GM18907 (cell line): Measurements from ENCODE around the gene KRT25.

Source experiments
- ATAC-seq: cut with Tn5 transposase; IDR thresholded peaks from one replicate; pipeline ENCODE4 v1.9.1; 2021; ENCODE audit warnings: mild to moderate bottlenecking, moderate library complexity; ENCODE audit not compliant: unreplicated experiment

Gene KRT25, protein sequence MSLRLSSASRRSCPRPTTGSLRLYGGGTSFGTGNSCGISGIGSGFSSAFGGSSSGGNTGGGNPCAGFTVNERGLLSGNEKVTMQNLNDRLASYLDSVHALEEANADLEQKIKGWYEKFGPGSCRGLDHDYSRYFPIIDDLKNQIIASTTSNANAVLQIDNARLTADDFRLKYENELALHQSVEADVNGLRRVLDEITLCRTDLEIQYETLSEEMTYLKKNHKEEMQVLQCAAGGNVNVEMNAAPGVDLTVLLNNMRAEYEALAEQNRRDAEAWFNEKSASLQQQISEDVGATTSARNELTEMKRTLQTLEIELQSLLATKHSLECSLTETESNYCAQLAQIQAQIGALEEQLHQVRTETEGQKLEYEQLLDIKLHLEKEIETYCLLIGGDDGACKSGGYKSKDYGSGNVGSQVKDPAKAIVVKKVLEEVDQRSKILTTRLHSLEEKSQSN

DNA sequence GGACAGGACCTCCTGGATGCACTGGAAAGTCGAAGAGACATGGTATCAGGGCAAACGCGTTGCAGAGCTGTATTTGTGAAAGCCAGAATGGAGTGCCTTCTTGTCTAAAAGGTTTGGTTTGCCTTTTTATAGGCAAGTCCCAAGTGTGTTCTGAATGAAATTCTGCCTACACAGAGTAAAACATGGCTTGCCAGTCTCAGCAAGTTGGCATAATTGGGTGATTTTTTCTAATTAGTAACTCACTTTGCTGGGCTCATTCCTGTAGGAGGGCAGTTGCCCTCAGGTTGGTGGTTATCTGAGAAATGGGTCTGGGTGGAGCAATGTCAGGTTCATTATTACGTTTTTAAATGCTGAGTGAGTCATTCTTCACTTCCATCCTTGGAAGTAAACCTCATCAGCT is at the start of gene KRT25:
TSS of gene KRT25 (minus strand) at position 101 of the 400 bp plus-strand sequence. CDS start at position 41, 60 bp downstream.
- no peak for ATAC-seq

DNA sequence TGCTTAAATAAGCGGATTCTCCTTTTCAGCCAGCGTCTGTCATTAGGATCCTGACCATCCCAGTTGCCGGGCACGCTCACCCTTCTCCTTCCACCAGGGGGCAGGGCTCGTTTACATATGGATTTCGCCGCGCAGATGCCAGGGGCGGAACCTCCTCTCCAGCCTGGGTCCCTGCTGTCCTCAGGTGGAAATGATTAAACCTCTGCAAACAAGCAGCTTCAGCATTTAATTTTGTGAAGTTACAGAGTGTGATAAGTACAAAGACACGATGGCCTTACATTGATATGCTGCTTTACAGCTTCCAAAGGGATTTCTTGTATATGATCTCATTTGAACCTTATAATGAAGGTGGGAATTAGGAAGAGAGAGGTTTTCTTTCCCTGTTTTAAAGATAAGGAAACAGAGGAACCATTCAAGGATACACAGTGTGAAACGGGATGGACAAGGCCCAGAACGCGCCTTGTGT is 48.5 kb upstream of the KRT25 start:
- ATAC-seq, result peak; percentile 59

DNA sequence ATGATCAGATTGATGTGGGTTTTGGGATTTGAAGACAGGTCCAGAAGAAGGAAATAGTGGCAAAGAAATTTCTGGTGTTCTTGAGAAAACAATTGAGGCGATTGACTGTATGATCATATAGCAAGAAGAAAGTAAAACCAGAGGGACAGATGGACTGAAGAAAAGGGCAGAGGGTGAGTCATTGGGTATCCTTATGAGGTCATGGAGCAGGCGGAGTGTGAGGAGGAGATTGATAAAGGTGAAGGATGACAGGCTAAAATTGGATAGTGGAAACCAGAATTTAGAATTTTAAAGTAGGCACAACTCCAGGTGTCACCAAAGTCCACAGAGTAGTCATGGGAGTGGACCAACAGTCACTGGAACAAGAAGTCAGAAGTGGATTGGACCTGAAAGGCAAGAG is 46.0 kb upstream of the KRT25 start:
- no peak for ATAC-seq

DNA sequence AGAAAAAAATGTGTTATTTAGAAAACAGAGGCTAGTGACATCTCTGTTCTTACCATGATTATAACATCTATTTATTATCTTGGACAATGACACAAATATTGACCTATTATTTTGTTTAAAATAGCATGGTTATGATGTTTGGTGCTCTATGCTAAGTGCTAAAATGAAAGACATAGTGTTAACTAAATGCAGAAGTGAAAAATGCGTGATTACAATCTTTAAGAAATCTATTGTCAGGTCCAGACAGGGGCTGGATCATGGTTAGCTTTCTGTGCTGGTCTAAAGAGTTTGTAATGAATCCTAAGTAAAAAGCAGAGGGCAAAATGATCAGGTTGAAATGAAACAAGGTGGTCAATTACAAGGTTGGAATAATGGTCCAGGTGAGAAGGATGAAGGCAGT is 45.2 kb upstream of the KRT25 start:
- no peak for ATAC-seq

DNA sequence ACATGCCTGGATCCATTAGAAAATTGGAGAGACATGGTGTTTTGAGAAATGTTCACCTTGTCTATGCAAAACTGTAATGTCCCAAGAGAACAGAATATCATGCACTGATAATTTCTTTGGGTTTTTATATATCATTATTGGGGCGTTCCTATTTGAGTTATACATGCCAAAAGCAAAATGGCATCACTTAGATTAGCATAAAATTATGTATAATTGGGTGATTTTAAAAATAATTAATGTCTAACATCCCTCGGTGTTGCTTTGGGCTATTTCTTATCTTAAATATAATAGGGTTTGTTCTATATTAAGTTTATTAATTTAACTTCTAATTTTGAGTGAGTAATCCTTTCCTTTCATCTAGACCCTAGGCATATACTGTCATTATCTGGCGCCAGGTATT is 44.7 kb upstream of the KRT25 start, which contains the start of gene KRT28:
TSS of gene KRT28 (minus strand) at position 101 of the 400 bp plus-strand sequence. CDS start at position 35, 66 bp downstream.
- no peak for ATAC-seq

DNA sequence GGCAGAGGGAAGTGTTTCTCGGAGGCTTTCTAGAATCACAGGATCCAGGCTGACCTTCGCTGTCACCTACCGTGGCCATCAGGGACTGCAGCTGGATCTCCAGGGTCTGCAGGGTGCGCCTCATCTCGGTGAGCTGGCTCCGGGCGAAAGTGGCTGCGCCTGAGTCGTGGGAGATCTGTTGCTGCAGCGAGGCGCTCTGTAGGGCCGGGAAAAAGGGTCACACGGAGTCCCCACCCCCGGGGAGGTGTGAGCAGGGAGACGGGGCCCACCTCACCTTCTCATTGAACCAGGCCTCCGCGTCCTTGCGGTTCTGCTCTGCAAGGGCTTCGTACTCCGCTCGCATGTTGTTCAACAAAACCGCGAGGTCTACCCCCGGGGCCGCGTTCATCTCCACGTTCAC is 41.7 kb upstream of the KRT25 start:
- no peak for ATAC-seq

DNA sequence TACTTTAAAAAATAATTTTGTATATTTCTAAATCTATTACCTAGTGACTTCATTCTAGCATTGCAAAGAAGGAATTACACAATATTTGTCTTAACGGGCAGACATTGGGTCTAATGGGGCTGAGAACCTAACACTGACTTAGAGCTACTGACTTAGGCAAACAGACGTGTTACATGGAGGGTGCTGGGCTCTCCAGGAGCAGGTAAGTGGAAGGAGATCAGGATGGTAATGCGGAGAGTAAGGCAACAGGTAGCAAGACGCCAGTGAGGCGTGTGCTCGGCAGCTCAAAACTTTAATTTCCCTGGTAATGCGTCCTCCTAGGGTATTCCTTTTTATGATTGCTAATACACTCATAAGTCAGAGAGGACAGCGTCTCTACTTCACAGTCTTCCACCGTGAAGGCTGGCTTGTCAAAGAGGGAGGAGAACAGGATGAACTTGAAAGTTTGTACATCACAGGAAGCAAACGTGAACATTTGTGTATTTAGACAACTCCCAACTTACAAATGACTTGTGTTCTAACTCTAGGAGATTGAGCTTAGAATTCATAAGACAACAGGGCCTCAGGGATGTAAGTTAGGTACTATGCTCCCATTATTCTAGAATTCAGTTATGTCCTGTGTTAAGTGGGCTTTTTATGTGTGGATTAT is 40.0 kb upstream of the KRT25 start:
- ATAC-seq, result no peak

DNA sequence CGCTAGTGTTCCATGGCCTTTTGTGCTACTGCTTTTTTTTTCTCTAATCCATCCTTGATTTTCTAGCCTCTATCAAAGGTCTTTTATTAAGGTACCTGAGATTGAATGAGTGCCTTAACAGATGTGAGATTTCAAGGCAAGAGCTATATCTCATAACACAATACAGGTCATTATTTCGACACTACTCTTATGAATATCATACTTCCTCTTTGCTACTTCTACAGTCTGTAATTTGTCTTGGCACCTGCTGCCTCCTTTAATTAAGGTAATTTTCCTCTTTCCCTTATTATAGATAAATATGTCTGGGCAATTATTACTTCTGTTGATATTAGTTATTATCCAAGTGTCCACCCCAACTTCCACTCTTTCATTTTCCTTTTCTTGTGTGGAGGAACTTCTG is 39.3 kb upstream of the KRT25 start:
- ATAC-seq, result no peak

DNA sequence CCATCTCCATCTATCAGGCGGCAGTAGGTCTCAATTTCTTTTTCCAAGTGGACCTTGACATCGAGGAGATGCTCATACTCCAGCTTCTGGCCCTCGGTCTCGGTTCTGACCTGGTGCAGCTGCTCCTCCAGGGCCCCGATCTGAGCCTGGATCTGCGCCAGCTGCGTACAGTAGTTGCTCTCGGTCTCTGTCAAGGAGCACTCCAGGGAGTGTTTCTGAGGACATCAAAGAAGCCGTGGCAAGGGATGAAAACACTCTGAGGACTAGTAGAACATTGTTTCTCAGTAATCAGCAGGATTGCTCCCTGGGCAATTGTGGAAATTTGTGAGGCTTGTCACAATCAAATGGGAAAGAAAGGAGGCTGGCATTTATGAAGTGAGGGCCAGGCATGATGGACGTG is 38.7 kb upstream of the KRT25 start:
- ATAC-seq, result no peak

DNA sequence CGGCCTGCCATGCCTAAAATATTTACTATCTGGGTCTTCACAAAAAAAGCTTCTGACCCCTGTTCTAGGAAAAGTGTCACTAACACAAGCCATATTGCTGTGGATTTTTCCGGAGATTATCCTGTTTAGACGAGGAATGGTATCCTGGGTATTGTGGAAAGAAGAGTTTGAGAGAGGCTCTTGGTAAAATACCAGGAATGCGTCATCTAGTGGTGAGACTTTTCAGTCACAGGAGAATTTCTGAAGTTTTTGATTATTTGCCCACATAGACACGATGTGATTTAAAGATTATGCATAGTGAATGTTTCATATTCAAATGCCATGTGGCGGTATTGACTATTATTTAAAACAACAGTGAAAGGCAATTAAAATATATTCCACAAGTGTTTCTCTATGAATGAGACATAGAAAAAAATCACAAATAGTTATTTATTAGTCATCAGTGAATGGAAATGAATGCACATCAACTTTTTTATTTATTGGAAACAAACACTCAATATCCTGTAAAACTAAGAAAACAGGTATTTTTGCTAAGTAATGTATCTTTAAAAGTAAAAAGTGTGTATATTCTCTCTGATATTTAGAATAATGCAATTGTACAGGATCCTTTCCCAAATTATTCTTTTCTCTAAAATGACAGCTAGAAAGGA is 36.8 kb upstream of the KRT25 start:
- no peak for ATAC-seq

DNA sequence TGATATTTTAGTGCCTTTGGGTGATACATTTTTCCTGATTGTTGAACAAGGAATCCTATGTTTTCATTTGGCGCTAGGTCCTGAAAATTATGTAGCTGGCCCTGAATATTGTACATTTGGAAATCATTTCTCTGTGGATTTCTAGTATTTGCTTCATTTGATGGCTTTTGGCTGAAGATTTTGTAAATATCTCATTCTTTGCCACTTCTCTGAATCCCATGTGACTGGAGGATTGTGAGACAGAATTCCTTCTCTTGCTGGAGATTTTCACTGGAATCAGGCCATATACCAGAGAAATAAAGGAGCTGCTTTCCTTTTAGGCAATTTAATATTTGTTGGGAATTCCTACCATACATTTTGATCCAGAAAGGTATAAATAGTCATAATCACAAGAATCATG is 36.0 kb upstream of the KRT25 start:
- no peak for ATAC-seq

DNA sequence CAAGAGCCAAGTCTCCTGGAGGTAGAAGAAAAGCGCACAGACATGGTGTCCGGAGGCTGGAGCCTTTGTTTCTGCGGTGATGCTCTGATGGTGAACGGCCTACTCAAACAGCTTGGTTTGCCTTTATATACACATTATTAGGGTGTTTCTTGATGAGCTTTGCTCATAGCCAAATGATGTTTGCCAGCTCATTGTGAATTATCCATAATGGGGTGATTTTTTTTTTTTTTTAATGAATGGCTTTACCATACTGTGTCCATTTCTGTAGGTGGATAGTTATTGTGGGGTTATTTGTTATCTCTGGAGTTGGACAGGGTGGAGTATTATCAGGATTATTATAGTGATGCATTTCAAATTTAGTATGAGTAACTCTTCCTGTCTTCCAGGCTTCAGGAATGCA is 27.3 kb upstream of the KRT25 start, which contains the start of gene KRT27:
TSS of gene KRT27 (minus strand) at position 101 of the 400 bp plus-strand sequence. CDS start at position 44, 57 bp downstream.
- no peak for ATAC-seq

DNA sequence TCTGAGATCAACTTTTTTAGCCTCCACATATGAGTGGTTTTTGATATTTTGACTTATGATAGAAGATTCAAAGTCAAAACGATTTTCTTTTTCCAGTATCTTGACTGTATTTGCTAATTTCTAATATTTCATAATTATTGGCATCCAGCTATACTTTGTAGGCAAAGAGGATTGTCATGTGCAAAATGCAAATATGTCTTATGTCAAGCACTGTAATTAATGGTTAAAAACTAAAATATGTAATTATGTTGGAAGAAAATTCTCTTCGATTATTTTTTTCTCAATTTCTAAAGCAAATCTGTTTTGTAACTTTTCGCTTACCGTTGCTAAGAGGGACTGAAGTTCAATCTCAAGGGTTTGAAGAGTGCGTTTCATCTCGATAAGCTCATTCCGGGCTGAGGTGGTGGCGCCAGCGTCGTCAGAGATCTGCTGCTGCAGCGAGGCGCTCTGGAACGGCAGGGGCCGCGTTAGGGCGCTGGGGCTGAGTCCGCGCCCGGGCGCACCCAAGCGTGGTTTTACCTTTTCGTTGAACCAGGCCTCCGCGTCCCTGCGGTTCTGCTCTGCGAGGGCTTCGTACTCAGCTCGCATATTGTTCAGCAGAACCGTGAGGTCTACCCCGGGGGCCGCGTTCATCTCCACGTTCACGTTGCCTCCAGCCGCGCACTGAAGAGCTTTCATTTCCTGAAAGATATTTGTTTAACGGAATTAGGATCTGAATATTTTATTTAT is 24.2 kb upstream of the KRT25 start:
- ATAC-seq, result no peak

DNA sequence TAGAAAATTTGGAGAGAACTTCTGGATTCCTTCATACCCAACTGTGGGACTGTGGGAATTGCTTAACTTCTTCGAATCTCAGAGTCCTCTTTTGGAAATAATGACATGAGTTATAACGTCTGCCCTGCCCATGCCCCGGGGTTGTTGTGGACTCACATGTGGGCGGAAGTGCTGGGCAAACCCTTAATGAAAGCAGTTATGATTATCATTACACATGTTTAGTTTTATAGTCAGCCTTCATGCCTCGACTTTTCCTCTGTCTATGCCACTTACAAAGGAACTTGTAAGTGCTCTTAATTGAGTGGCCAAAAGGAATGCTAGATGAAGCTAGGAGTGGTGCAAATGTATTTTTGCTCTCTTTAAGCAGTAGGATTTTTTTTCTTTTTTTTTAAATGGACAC is 23.3 kb upstream of the KRT25 start:
- ATAC-seq, result no peak

DNA sequence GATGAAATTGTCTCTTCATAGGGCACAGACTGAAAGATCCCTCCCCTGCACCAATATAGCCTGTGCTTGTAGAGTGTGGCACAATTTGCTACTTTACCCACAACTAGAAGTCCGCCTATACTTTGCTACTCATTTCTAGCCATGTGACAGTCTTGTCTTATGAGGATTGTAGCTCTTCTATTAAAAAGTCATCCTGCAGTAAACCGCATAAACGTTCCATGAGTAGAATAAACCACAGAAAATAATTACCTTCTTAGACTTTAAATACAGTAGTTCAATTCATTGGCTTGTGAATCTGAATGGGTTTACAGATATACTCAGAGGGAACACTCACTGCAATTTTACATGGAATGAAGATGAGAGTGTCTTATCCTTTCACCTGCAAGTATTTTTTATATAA is 22.8 kb upstream of the KRT25 start:
- no peak for ATAC-seq

DNA sequence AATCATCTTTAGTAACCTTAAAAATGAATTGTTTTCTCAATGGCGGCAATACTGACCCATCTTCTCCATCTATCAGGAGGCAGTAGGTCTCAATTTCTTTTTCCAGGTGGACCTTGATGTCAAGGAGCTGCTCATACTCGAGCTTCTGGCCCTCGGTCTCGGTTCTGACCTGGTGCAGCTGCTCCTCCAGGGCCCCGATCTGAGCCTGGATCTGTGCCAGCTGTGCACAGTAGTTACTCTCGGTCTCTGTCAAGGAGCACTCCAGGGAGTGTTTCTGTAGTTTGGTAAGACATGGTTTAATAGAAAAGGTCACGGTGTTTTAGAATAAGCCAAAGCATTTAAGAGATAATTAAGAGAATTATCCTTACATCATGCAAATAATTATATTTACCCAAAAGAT is 22.3 kb upstream of the KRT25 start:
- ATAC-seq, result no peak

DNA sequence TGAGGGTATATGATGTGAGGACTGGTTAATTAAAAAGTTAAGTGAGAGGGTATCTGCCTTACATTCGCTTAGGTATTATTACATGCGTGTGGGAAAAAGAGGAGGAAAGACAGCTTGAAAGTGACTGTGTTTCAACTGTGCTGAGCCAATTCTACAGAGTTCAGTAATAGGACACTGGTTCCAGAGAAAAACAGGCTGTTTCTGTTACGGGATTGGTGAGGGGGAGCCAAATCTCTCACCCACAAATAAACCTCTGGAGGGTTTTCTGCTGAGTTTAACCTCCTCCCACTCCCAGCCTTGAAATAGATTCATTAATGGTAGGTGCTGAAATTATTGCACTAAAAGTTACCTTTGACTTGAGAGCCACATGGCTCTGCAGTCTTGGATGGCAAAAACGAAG is 20.8 kb upstream of the KRT25 start:
- no peak for ATAC-seq

DNA sequence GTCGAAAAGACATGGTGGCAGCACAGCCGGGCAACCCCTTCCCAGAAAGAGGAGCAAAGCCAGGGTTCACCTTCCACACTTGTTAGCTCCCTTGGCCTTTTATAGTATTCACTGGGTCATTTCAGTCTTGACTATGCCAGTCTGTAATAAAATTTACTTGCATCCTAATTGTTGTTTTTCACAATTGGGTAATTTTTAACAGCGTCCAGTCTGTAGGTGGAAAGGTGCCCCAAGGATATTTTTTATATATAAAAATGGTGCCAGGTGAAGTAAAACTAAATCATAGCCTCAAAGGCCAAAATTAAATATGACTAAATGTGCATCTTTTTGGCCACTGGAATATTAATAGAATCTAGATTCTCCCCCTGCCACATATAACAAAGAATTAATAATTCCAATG is 17.0 kb upstream of the KRT25 start, which contains the start of gene KRT26:
TSS of gene KRT26 (minus strand) at position 101 of the 400 bp plus-strand sequence. CDS start at position 13, 88 bp downstream.
- ATAC-seq, result no peak

DNA sequence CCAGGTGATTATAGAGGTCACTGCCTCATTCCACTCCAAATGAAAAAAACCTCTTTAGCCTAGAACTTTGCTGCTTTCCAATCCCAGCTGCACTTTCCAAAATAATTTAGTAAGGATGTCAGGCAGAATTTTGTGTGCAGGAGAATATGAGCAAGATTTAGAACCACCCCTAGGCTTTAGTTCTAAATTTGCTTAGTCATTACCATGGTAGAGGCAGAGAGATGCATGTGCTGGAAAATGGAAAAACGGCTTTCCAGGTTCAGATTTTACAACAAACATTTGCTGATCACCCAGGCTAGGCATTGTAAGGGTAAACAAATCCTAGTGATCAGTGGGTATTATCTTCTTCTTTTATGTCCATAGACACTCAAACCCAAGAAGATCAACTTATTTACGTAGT is 10.5 kb upstream of the KRT25 start:
- ATAC-seq, result no peak

DNA sequence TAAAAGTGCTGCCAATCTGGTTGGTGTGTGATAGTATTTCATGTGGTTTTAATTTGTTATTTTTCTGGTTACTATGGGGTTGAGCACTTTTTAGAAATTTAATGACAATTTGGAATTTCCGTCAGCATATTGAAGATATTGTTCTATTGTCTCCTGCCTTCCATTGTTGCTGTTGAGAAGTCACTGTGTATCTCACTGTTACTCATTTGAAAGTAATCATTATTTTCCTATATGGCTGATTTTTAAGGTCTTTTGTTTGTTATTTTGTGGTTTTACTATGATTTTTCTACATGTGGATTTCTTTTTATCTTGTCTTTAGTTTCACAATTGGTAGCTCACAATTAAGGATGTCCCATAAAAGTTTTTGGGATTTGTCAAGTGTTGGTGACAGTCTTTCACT is 8.6 kb upstream of the KRT25 start:
- ATAC-seq, result no peak
